ENCODE measurements around the gene DTL.

Gene DTL

GRCh38 chr1:212113706-212114105 lies 78.2 kb downstream of the DTL start:
- H3K4me3 ChIP-seq (ENCODE audit: low read length) = no peak overlapping the region
- no peak for TF ChIP-seq CTCF (conservative IDR thresholded peaks at IDR 0.05; ENCODE audit: low read depth, low read length)
- DNase-seq (ENCODE audit: low read depth) = no peak

GRCh38 chr1:212118167-212118871 lies 82.8 kb downstream of the DTL start:
- DNase-seq (ENCODE audit: low read depth) = peak; percentile 23
- H3K4me3 ChIP-seq (ENCODE audit: low read length) = no peak overlapping the region
- TF ChIP-seq CTCF (conservative IDR thresholded peaks at IDR 0.05; ENCODE audit: low read depth, low read length) = no peak

GRCh38 chr1:212118872-212119260 lies 83.3 kb downstream of the DTL start:
- DNase-seq (ENCODE audit: low read depth) = no peak
- TF ChIP-seq CTCF (conservative IDR thresholded peaks at IDR 0.05; ENCODE audit: low read depth, low read length) = no peak
- no peak overlapping the region for H3K4me3 ChIP-seq (ENCODE audit: low read length)

- no peak overlapping the region for H3K4me3 ChIP-seq (ENCODE audit: low read length)
- TF ChIP-seq CTCF (conservative IDR thresholded peaks at IDR 0.05; ENCODE audit: low read depth, low read length) = no peak
- DNase-seq (ENCODE audit: low read depth) = no peak
Measured at GRCh38 chr1:212119397-212119837, 83.9 kb downstream of the DTL start.

GRCh38 chr1:212119863-212120262 lies 84.3 kb downstream of the DTL start:
- TF ChIP-seq CTCF (conservative IDR thresholded peaks at IDR 0.05; ENCODE audit: low read depth, low read length) = no peak
- H3K4me3 ChIP-seq (ENCODE audit: low read length) = no peak overlapping the region
- DNase-seq (ENCODE audit: low read depth) = no peak

- no peak for TF ChIP-seq CTCF (conservative IDR thresholded peaks at IDR 0.05; ENCODE audit: low read depth, low read length)
- DNase-seq (ENCODE audit: low read depth) = no peak
- H3K4me3 ChIP-seq (ENCODE audit: low read length) = no peak overlapping the region
Measured at GRCh38 chr1:212121779-212122178, 86.2 kb downstream of the DTL start.

Measured in retinal pigment epithelial cell (primary cell).